Measurements from ENCODE around the gene PTPRJ. TPM values are rescaled to one million over a fixed set of nuclear protein-coding genes. Genes with fewer than 3 reads are reported as not detected.
A peak's percentile ranks its signal among the peaks of the same experiment; 100 is the strongest.
"Not testable (repeated sequence)": the region's sequence is repeated elsewhere in the genome, so short reads cannot be mapped to it uniquely, and the experiment has no call there.

PTPRJ gene
- polyA plus RNA-seq (2013, experiment 1 of 2): 17.1 TPM
- polyA plus RNA-seq (2013, experiment 2 of 2): 16.8 TPM

DNA sequence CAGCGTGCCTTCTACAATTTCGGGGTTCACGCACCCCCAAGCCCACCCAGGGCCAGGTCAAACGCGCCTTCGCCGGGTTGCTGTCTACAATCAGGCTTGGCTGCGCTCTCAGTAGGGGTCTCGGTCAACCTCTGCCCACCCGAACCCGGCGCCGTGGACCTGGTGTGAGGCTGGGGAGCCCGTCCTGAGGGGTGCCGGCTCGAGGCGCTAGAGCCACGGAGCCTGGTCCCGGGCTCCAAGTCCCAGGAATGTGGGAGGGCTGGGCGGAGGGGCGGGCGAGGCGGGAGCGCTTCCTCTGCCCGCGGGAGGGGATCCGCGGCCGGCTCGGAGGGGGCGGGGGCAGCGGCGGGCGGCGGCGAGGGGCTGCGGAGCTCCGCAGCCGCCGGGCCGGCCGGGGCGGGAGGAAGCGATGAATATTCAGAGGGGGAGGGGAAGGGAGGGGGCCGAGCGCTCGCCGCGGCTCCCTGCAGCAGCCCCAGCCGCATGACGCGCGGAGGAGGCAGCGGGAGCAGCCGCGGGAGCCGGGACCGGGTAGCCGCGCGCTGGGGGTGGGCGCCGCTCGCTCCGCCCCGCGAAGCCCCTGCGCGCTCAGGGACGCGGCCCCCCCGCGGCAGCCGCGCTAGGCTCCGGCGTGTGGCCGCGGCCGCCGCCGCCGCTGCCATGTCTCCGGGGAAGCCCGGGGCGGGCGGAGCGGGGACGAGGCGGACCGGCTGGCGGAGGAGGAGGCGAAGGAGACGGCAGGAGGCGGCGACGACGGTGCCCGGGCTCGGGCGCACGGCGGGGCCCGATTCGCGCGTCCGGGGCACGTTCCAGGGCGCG is at the start of gene PTPRJ:
Gene PTPRJ (plus strand): TSS at position 472 of the 819 bp plus-strand sequence. CDS start 354 bp downstream, outside the sequence.
- H3K18ac ChIP-seq (ENCODE audit: low read depth in 1 of 2, low read length in 2 of 2): peak within 1 kb of the TSS; percentile 83 to 98

DNA sequence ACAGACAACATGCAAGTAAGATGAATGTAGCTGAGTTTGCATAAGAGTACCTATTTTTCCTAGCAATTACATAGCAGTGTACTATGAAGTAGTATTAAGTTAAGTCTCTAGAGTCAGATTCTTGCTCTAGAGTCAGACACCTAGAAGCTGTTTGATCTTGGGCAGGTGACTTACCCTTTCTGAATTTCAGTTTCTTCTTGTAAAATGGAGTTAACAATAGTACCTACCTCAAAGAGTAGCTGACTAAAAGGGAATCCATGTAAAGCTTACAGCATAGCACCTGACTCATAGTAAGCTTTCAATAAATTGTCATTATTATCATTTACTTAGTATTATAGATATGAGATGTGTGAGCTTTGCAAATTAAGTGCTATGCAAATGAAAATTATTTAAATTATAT is 47.8 kb upstream of the PTPRJ start:
- Histone ChIP-seq H3K23ac (ENCODE audit: low read length in 2 of 2) (no peak overlapping the region), H2BK5ac (ENCODE audit: low read depth, low read length, poor library complexity, severe bottlenecking) (no peak overlapping the region), H2BK12ac (ENCODE audit: low read length in 2 of 2) (no peak overlapping the region), H4K8ac (ENCODE audit: low read length) (no peak overlapping the region), H3K27ac (ENCODE audit: low read length, poor library complexity, severe bottlenecking) (no peak overlapping the region), H3K18ac (ENCODE audit: low read depth in 1 of 2, low read length in 2 of 2) (no peak overlapping the region), H3K9ac (ENCODE audit: low read length) (peak overlapping the region; percentile 81), H3K9me3 (ENCODE audit: control insufficient read depth, low read length) (no peaks in the 10 kb centered on the region), H3K14ac (ENCODE audit: low read length in 2 of 2) (no peak overlapping the region), H2AK5ac (ENCODE audit: low read length, severe bottlenecking) (no peak overlapping the region), H2BK15ac (ENCODE audit: low read depth, poor library complexity, severe bottlenecking) (no peak overlapping the region), H3K4me1 (ENCODE audit: control insufficient read depth, insufficient read depth, low read depth, low read length) (peaks cover 6% of the 10 kb centered on the region), H2BK120ac (ENCODE audit: low read depth, low read length) (no peak overlapping the region), H3K4ac (ENCODE audit: low read depth in 1 of 2, low read length in 2 of 2) (no peak overlapping the region), H4K91ac (ENCODE audit: low read length) (no peak overlapping the region), H3K27me3 (ENCODE audit: control insufficient read depth in 1 of 2, insufficient read depth in 1 of 2, low read length in 2 of 2) (no peaks in the 10 kb centered on the region), H3K36me3 (ENCODE audit: control insufficient read depth in 1 of 2, insufficient read depth in 2 of 2, low read depth in 1 of 2, low read length in 2 of 2) (no peaks in the 10 kb centered on the region), H3K4me2 (ENCODE audit: low read length, poor library complexity, severe bottlenecking) (no peak overlapping the region), H3K4me3 (ENCODE audit: insufficient read depth in 1 of 2, low read depth in 1 of 2, low read length in 2 of 2) (no peak overlapping the region), H3K79me1 (replicated peaks; ENCODE audit: low read length, poor library complexity, severe bottlenecking) (no peaks in the 10 kb centered on the region), H2AFZ (ENCODE audit: low read depth, low read length) (no peak overlapping the region)
- DNase-seq: no peak

More for the DNA sequence above, at the start of gene PTPRJ:
- DNase-seq: peak; percentile 60
- Histone ChIP-seq H3K27ac (ENCODE audit: low read length, poor library complexity, severe bottlenecking) (peak within 1 kb of the TSS; percentile 95), H2BK120ac (ENCODE audit: low read depth, low read length) (peak within 1 kb of the TSS; percentile 90), H2BK12ac (ENCODE audit: low read length in 2 of 2) (peak within 1 kb of the TSS; percentile 70 to 93), H3K27me3 (ENCODE audit: control insufficient read depth in 1 of 2, insufficient read depth in 1 of 2, low read length in 2 of 2) (no peaks in the 10 kb centered on the region), H2AK5ac (ENCODE audit: low read length, severe bottlenecking) (peak within 1 kb of the TSS; percentile 95), H3K4me3 (ENCODE audit: insufficient read depth in 1 of 2, low read depth in 1 of 2, low read length in 2 of 2) (peak within 1 kb of the TSS; percentile 81), H2BK15ac (ENCODE audit: low read depth, poor library complexity, severe bottlenecking) (peak within 1 kb of the TSS; percentile 86), H3K9ac (ENCODE audit: low read length) (peak within 1 kb of the TSS; percentile 79), H4K8ac (ENCODE audit: low read length) (peak within 1 kb of the TSS; percentile 90), H3K9me3 (ENCODE audit: control insufficient read depth, low read length) (no peaks in the 10 kb centered on the region), H3K4me1 (ENCODE audit: control insufficient read depth, insufficient read depth, low read depth, low read length) (peaks cover 11% of the 10 kb centered on the region), H3K14ac (ENCODE audit: low read length in 2 of 2) (peak within 1 kb of the TSS; percentile 58 to 92), H2AFZ (ENCODE audit: low read depth, low read length) (peak within 1 kb of the TSS; percentile 97), H3K79me1 (replicated peaks; ENCODE audit: low read length, poor library complexity, severe bottlenecking) (no peaks in the 10 kb centered on the region), H3K4me2 (ENCODE audit: low read length, poor library complexity, severe bottlenecking) (peak within 1 kb of the TSS; percentile 81), H2BK5ac (ENCODE audit: low read depth, low read length, poor library complexity, severe bottlenecking) (peak within 1 kb of the TSS; percentile 93), H3K23ac (ENCODE audit: low read length in 2 of 2) (peak within 1 kb of the TSS; percentile 86 to 94), H3K4ac (ENCODE audit: low read depth in 1 of 2, low read length in 2 of 2) (peak within 1 kb of the TSS; percentile 84 to 96), H4K91ac (ENCODE audit: low read length) (peak within 1 kb of the TSS; percentile 83), H3K36me3 (ENCODE audit: control insufficient read depth in 1 of 2, insufficient read depth in 2 of 2, low read depth in 1 of 2, low read length in 2 of 2) (peaks cover 0 to 4% of the 10 kb centered on the region in 2 experiments)
- 3% methylated on average over 33 of the region's 111 CpGs for WGBS

DNA sequence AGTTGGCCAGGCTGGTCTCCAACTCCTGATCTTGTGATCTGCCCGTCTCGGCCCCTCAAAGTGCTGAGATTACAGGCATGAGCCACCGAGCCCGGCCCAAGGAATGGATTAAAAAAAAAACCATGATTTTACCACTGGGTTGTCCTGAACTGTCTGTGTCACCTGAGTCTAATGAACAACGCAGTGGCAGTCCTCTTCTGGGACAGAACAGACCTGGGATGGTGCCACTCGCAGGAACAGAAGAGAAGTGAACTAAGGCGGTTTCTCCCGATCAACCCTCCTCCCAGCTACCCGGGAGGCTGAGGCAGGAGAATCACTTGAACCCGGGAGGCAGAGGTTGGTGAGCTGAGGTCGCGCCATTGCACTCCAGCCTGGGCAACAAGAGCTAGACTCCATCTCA is 46.6 kb upstream of the PTPRJ start:
- not testable (repeated sequence) for H2BK120ac ChIP-seq (ENCODE audit: low read depth, low read length); H3K27me3 ChIP-seq (ENCODE audit: control insufficient read depth in 1 of 2, insufficient read depth in 1 of 2, low read length in 2 of 2); H4K8ac ChIP-seq (ENCODE audit: low read length); H3K36me3 ChIP-seq (ENCODE audit: control insufficient read depth in 1 of 2, insufficient read depth in 2 of 2, low read depth in 1 of 2, low read length in 2 of 2); H4K91ac ChIP-seq (ENCODE audit: low read length); H3K23ac ChIP-seq (ENCODE audit: low read length in 2 of 2); H2AFZ ChIP-seq (ENCODE audit: low read depth, low read length); H3K4me2 ChIP-seq (ENCODE audit: low read length, poor library complexity, severe bottlenecking); H2BK5ac ChIP-seq (ENCODE audit: low read depth, low read length, poor library complexity, severe bottlenecking); H3K9me3 ChIP-seq (ENCODE audit: control insufficient read depth, low read length); H2BK15ac ChIP-seq (ENCODE audit: low read depth, poor library complexity, severe bottlenecking); H3K14ac ChIP-seq (ENCODE audit: low read length in 2 of 2); H2AK5ac ChIP-seq (ENCODE audit: low read length, severe bottlenecking); DNase-seq; H3K79me1 ChIP-seq (replicated peaks; ENCODE audit: low read length, poor library complexity, severe bottlenecking); H3K27ac ChIP-seq (ENCODE audit: low read length, poor library complexity, severe bottlenecking); H3K18ac ChIP-seq (ENCODE audit: low read depth in 1 of 2, low read length in 2 of 2); H2BK12ac ChIP-seq (ENCODE audit: low read length in 2 of 2); H3K4ac ChIP-seq (ENCODE audit: low read depth in 1 of 2, low read length in 2 of 2); H3K4me3 ChIP-seq (ENCODE audit: insufficient read depth in 1 of 2, low read depth in 1 of 2, low read length in 2 of 2)
- H3K4me1 ChIP-seq (ENCODE audit: control insufficient read depth, insufficient read depth, low read depth, low read length): peaks cover 10% of the 10 kb centered on the region
- WGBS: 91% methylated on average over 8 of the region's 12 CpGs
- H3K9ac ChIP-seq (ENCODE audit: low read length): peak overlapping the region; percentile 17

DNA sequence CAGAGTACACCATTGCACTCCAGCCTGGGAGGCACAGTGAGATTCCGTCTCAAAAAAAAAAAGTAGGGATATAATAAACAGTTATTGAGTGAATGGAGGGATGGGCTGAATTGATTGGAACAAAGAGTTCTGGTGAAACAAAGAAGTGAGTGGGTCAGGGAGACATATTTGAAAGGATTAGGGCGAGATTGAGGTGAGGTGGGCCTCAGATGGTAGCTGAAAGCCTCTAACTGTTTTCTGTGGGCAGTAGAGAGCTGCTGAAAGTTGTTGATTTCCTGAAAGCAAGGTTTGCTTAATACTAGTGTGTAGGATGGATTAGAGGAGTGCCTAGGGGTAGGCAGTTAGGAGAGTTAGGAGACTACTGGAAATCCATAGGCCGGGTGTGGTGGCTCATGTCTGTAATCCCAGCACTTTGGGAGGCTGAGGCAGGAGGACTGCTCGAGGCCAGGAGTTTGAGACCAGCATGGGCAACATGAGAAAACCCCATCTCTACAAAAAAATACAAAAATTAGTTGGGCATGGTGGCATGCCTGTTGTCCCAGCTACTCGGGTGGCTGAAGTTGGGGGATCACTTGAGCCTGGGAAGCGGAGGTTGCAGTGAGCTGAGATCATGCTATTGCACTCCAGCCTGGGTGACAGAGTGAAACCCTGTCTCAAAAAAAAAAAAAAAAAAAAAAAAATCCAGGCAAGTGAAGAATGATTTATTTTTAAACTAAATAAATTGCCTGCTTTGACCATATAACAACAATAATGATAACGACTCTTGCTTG is 41.4 kb upstream of the PTPRJ start:
- H3K27me3 ChIP-seq (ENCODE audit: control insufficient read depth in 1 of 2, insufficient read depth in 1 of 2, low read length in 2 of 2): no peaks in the 10 kb centered on the region
- H2AFZ ChIP-seq (ENCODE audit: low read depth, low read length): no peak overlapping the region
- H4K8ac ChIP-seq (ENCODE audit: low read length): no peak overlapping the region
- H3K4me2 ChIP-seq (ENCODE audit: low read length, poor library complexity, severe bottlenecking): no peak overlapping the region
- H2BK12ac ChIP-seq (ENCODE audit: low read length in 2 of 2): no peak overlapping the region
- H3K4me3 ChIP-seq (ENCODE audit: insufficient read depth in 1 of 2, low read depth in 1 of 2, low read length in 2 of 2): no peak overlapping the region
- H2BK120ac ChIP-seq (ENCODE audit: low read depth, low read length): no peak overlapping the region
- H3K18ac ChIP-seq (ENCODE audit: low read depth in 1 of 2, low read length in 2 of 2): peak overlapping the region in 1 of 2 experiments; percentile 66
- H3K4me1 ChIP-seq (ENCODE audit: control insufficient read depth, insufficient read depth, low read depth, low read length): peaks cover 13% of the 10 kb centered on the region
- H3K79me1 ChIP-seq (replicated peaks; ENCODE audit: low read length, poor library complexity, severe bottlenecking): no peaks in the 10 kb centered on the region
- no peak for DNase-seq
- H3K14ac ChIP-seq (ENCODE audit: low read length in 2 of 2): no peak overlapping the region
- no peak overlapping the region for H3K23ac ChIP-seq (ENCODE audit: low read length in 2 of 2)
- H3K36me3 ChIP-seq (ENCODE audit: control insufficient read depth in 1 of 2, insufficient read depth in 2 of 2, low read depth in 1 of 2, low read length in 2 of 2): no peaks in the 10 kb centered on the region
- WGBS: 62% methylated on average over 3 of the region's 7 CpGs
- H2BK15ac ChIP-seq (ENCODE audit: low read depth, poor library complexity, severe bottlenecking): no peak overlapping the region
- peak overlapping the region; percentile 10 for H2AK5ac ChIP-seq (ENCODE audit: low read length, severe bottlenecking)
- H3K9me3 ChIP-seq (ENCODE audit: control insufficient read depth, low read length): no peaks in the 10 kb centered on the region
- H3K27ac ChIP-seq (ENCODE audit: low read length, poor library complexity, severe bottlenecking): no peak overlapping the region
- H3K9ac ChIP-seq (ENCODE audit: low read length): no peak overlapping the region
- H3K4ac ChIP-seq (ENCODE audit: low read depth in 1 of 2, low read length in 2 of 2): no peak overlapping the region
- H4K91ac ChIP-seq (ENCODE audit: low read length): peak overlapping the region; percentile 21
- no peak overlapping the region for H2BK5ac ChIP-seq (ENCODE audit: low read depth, low read length, poor library complexity, severe bottlenecking)
